HG03039 (cell line): ENCODE data around the gene PSMC5.

Source experiments
- ATAC-seq: cut with Tn5 transposase; IDR thresholded peaks from one replicate; pipeline ENCODE4 v1.9.1; 2021; ENCODE audit warnings: mild to moderate bottlenecking, moderate library complexity; ENCODE audit not compliant: unreplicated experiment

The PSMC5 gene

DNA sequence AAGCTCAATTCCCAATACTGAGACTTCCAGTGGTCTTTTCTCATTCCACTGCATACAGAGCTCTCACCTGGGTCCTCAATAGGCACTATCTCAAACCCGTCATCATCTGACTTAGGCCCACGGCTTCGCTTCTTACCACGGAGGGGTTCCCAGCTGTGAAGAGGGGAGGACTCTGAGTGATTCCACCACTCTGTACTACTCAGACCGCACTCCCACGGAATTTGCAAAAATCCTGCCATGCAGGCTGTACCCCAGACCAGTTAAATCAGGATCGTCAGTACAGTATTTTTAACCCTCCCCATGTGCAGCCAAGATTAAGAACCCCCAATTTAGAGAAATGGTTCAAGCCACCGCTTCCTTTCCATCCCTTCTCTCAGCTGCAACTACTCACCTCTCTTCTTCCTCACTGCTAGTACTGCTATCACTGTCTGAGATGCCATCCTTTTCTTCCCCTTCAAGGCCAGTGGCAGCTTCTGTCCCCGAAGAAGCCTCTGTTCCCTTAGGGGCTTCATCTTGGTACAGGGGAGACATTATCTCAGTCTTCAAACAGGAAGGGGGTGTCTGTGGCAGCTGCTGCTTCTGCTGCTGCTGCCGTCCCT is 6.2 kb upstream of the PSMC5 start:
- no peak for ATAC-seq

GRCh38 chr17:63821804-63822203 is 5.4 kb upstream of the PSMC5 start:
- no peak for ATAC-seq

- ATAC-seq = no peak
These were observed 4.7 kb upstream of the PSMC5 start for GRCh38 chr17:63822537-63822936.

GRCh38 chr17:63823659-63824331 is 3.4 kb upstream of the PSMC5 start:
- ATAC-seq = no peak

DNA sequence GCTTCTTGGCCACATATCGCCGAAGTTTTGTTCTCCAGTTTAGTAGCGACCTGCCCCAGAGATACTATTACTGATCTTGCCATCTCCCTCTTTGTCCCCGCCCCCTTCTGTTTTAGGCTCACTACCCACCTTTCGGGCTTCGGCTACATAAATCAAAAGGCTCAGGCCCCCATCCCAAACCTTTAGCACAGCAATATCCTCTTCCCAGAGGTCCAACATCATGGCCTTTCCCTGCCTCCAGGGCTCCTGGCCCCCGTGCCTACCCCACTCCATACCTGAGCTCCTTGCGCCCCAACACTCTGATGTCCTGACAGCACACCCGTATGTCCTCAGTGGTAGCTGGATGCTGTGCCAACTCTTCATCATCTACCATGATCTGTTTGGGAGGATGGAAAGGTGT is 2.9 kb upstream of the PSMC5 start:
- no peak for ATAC-seq

DNA sequence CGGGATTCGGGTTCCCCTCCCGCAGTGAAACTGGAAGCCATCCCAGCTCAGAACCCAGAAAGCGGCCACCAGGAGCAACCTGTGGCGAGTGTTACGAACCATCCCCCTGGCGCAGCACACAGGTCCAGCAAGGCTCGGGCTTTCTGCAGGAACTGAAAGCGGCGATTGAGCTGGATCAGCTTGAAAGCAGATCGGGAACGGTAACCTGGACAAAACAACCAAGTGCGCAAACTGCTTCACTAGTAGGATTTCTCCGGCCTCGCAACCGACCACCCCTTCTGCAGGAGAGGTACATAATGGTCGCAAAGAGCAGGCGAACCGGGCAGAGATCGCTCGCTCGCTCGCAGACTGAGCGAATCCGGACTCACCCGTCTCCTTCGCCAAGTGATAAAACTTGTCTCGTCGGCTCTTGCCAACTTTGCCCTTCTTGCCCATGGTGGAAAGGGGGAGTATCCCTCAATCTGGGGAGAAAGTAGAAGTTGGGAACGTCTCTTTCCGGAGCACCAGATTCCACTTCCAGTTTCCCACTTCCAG is 696 bp upstream of the PSMC5 start:
- no peak for ATAC-seq

DNA sequence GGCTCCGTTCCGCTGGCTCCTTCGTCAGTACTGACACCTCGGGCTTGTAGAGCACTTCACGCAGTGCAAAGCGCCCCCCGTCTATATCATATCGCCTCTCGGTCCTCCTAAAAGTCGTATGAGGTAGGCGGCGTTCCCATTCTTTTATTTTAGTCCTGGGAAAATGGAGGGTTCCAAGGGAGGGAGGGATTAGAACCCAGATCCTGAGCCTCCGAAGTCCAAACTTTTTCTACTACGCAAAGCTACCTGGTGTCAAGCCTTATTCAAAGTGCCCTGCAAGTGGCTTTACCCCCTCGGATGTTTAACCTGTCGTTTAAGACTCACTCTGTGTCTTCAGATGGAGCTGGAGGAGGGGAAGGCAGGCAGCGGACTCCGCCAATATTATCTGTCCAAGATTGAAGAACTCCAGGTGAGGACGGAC is 580 bp downstream of the PSMC5 start:
- no peak for ATAC-seq

DNA sequence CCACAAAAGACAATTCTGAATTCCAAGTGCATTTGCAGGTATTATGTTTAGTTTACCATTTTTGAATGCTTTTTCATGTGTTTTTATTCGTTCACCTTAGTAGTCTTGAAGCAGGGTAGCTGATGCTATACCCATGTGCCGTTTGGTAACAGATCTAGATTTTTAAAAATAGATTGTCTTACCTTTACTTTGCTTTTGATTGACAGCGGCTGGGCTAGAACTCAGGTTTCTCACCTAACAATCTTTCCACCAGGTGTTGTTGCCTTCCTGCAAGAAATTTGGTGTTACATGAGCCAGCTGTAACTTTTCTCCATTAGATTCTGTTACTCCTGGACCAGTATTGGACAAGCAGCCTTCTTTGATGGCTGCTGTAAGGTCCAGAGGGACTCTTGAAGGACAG is 1.7 kb downstream of the PSMC5 start:
- no peak for ATAC-seq

DNA sequence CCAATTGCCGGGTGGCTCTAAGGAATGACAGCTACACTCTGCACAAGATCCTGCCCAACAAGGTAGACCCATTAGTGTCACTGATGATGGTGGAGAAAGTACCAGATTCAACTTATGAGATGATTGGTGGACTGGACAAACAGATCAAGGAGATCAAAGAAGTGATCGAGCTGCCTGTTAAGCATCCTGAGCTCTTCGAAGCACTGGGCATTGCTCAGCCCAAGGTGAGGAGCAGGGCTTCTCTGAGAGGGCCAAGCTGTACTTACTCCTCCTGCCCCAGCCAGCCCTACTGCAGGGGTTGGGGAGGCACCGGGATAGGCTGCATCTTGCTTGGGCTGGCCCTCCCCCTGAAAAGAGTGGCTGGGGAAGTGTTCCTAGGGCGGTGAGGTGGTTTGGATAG is 3.0 kb downstream of the PSMC5 start:
- no peak for ATAC-seq

DNA sequence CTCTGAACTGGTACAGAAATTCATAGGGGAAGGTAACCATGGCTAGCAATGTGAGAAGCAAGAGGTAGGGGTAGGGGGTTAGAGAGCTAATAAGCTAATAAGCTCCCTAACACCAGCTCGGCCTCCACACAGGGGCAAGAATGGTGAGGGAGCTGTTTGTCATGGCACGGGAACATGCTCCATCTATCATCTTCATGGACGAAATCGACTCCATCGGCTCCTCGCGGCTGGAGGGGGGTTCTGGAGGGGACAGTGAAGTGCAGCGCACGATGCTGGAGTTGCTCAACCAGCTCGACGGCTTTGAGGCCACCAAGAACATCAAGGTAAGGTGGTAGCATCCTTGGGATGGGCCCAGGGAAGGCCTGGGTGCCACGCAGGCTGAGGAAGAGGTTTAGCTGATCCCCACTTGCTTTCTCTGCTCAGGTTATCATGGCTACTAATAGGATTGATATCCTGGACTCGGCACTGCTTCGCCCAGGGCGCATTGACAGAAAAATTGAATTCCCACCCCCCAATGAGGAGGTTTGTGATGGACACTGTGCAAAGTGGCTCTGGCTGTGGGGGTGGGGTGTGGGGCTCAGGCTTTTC is 3.8 kb downstream of the PSMC5 start:
- no peak for ATAC-seq

- no peak for ATAC-seq
These were observed 4.3 kb downstream of the PSMC5 start for GRCh38 chr17:63831505-63831904.

DNA sequence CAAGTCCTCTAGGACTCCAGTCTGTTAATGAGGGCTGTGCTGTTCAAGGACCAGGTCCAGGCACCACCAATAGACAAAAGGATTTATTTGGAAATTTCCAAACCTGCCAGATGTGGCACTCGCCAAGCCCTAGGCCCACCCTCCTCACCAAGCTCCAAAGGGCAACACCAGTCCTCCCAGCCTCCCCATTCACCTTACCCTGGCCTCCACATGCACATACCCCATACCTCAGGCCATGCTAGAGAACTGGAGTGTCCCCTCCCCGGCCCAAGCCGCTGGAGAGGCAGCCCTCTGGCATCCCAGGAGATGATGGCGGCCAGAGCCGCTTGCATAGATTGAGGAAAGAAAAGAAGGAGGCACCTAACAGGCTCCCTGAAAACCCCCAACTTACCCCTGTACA is 4.8 kb downstream of the PSMC5 start:
- no peak for ATAC-seq

DNA sequence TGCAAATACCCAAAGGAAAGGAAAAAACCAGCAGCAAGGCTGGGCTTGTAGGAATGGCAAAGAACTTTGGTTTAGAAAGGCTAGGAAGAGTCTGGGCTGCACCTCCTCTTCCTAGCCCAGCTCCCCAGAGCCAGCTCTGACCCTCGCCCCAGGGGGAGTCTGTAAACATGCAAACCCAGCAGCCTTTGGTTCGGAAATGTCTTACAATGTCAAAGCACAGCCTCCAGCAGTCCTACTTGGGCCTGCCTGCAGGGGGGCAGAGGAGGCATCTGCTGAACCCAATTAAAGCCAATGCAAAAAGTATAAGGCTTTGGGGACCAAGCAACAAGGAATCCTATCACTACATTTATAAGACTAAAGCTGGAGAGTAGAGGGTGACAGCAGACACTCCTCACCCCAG is 5.2 kb downstream of the PSMC5 start:
- no peak for ATAC-seq

DNA sequence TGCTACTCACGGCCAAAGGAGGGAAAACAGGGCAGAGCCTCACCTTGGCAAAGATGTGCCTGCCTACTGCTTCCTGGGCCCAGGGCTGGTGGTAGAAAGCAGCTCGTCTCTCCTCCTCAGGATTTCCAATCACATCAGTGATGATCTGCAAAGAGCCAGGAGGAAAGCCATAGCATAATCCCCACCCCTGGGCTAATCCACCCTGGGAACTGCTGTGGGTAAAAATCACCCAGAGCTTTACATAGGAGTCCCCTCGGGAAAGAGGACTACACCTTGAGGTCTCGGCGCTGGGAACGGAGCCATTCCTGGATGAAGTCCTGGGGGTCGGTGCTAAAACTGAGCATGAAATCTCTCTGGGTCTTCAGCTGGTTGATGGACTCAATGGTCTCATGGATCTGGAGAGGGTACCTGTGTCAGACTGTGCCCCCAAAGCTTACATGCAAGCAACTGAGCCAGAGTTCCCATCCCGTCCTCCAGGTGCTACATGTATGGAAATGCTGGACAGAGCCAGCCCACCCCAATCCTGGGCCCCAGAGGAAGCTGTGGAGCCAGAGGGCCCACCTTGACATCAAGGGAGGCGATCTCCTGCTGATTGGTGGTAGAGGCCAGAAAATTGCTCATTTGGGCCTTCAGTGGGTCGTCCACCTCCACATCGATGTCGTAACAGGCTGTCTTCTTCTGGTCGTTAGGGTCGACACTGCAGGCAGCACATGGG is 6.0 kb downstream of the PSMC5 start:
- no peak for ATAC-seq

DNA sequence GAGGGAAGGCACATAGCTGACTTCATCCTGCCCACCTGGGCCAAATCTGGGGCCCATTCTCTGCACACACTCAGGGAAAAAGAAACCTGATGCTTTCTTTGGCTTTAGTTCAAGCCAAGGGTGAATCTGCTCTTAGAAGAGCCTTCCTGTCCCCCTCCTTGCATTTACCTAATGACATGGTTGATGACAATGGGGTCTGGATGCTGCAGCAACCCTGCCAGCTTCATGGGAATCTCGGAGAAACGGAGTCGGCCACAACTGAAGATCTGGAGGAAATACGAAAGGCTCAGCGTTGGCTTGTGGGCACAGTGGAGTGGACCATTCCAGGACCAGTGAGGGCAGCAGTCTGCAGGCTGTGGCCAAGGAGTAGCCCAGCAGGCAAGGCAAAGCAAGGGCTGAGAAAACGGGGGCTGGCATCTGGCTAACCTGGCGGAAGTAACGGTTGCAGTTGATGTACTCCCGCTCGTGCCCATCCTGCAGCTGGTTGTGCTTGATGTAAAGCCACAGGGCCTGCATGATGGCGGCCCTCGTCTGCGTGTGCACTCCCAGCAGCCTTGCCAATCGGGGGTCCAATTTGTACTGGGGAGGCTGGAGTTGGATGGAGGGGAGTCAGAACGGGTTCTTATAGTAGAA is 6.6 kb downstream of the PSMC5 start:
- ATAC-seq = no peak

DNA sequence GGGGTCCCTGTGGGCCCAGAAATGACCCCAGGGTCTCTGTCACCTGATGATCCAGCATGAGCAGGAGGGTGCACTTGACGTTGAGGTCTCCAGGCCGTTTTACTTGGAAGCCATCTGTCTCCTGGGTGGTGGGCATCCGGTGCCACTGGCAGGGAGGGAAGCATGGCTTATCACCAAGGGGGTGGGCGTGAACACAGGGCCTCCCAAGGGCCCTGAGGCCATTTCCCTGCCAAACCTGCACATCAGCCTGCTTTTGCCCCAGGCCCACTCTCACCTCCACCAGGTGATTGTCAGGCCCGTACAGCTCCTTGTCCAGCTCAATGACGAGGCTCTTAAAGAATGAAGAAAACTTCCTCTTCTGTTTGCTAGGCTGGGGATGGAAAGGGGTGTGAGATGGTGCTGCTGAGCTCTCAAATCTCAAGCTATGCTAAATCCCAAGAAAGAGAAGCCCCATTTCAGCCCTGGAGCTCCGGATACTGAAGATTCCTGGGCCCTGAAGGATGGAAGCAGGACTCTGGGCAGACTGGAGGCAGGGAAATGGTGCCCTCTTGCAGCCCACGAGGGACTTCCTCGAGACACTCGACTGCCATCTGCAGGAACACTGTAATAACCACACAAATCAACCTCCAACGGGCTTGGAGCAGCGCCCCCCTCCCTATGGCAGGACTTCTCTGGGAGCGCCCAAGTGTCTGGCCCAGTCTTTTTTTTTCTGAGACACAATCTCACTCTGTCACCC is 7.4 kb downstream of the PSMC5 start:
- ATAC-seq = no peak

DNA sequence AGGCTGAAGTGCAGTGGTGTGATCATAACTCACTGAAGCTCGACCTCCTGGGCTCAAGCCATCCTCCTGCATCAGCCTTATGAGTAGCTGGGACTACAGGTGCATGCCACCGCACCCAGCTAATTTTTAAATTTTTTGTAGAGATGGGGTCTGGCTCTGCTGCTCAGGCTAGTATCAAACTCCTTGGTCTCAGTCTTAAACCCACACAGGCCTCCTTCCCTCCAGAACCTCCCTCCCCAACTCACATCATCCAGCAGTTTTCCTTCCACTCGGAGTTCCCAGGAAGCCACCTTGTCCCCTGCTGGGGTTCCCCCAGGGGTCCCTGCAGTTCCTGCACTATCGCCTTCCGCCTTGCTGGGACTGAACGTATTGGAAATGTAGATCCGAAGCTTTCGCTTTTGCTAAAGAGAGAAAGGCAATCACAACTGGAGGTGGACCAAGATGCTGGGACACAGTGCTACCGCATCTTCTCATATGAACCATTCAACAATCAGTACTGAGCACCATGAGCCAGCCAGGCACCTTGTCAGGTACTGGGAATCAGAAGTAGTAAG is 8.0 kb downstream of the PSMC5 start:
- no peak for ATAC-seq

DNA sequence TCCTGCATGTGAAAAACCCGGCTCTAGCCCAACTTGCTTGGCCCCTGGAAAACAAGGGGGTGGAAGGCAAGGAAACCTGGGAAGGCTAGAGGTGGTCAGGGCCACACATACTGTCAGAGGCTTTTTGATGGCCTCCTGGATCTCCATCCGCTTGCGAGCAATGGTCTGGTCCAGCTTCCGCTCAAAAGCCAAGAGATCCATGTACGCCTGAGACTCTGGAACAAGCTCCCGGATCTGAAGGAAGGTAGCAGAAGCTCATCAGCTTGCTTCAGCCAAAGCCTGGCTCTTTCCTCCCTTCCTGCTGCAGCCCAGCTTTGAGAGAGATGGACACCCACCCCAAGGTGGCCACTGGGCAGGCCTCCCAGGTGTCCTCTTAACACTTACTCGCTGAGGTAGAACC is 9.6 kb downstream of the PSMC5 start:
- ATAC-seq = no peak

DNA sequence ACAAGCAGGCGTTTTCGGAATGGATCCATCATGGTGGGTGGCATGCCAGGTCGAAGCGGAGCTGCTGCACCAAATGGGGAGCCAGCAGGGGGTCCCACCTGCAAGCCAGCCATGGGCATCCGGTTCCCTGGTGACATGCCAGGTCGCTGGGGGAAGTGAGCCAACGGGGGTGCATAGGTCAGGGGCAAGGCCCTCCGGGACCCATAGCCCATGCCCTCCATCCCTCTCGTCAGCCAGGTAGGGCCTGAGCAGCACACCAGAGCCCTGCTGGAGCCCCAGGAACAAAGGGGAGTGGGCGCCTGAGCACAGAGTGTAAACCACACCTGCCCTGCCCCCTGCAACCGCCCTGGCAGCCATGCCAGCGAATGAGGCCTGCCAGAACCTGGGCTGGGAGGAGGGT is 10.2 kb downstream of the PSMC5 start:
- ATAC-seq = no peak

DNA sequence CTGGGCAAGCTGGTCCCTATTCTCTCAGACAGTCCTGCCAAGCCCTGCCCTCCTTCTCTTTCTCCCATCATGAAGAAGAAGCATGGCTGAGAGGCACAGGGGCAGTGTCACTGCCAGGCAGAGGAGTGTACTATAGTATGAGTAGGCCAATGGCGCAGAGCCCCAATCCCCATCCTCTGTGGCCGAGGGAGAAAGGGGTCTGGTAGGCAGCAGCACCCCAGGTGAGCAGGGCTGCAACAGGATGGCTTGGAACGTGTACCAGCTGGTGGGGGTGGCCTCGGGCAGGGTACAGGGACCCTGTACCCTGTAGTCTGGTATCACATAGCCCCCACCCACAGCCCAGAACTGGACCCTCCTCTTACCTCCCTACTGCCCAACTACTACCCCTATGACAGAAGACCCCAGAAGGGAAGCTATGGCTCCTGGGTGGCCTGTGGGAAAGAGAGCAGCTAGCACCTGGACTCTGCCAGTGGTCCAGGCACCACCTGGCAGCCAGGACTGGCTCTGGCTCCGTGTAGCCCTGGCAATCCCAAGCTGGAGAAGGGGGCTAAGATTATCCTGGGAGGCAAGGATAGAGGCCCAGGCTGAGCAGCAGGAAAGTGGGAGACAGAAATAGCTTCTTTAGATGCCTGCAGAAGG is 10.8 kb downstream of the PSMC5 start:
- no peak for ATAC-seq
